Progenitor cell of endocrine pancreas (in vitro differentiated cells): Measurements from ENCODE around the gene FKTN. TPM values are rescaled to one million over a fixed set of nuclear protein-coding genes. Genes with fewer than 3 reads are reported as not detected.
"Not testable (repeated sequence)": the region's sequence is repeated elsewhere in the genome, so short reads cannot be mapped to it uniquely, and the experiment has no call there.

ENCODE experiments used
- DNase-seq: peaks from one replicate; pipeline ENCODE4 v3.0.0; 2021; ENCODE audit warnings: low spot score; ENCODE audit not compliant: unreplicated experiment
- H3K27ac Mint-ChIP-seq: 2 replicates; pipeline ENCODE4 v1.8.0; 2021; ENCODE audit warnings: mild to moderate bottlenecking, moderate library complexity, mixed read lengths
- H3K27me3 Mint-ChIP-seq: 2 replicates; pipeline ENCODE4 v1.8.0; 2021; ENCODE audit warnings: mixed read lengths
- H3K36me3 Mint-ChIP-seq: 2 replicates; pipeline ENCODE4 v1.8.0; 2022; ENCODE audit warnings: mixed read lengths; ENCODE audit not compliant: insufficient read depth
- H3K4me1 Mint-ChIP-seq: 2 replicates; pipeline ENCODE4 v1.8.0; 2021; ENCODE audit warnings: low read depth, mixed read lengths
- H3K4me3 Mint-ChIP-seq: 2 replicates; pipeline ENCODE4 v1.8.0; 2021; ENCODE audit warnings: low read depth, mild to moderate bottlenecking, moderate library complexity, mixed read lengths
- H3K9me3 Mint-ChIP-seq: 2 replicates; pipeline ENCODE4 v1.8.0; 2021; ENCODE audit warnings: low read depth, mixed read lengths
- CTCF ChIP-seq: fragments of 200-600 bp; sonication (generic); IDR thresholded peaks from one replicate; pipeline ENCODE4 v1.5.0; 2021; ENCODE audit warnings: antibody characterized with exemption, mild to moderate bottlenecking; ENCODE audit not compliant: unreplicated experiment
- total RNA-seq: library from RNA; stranded (reverse); gene quantifications from 2 replicates; pipeline ENCODE4 v1.2.1, GENCODE V29; 2021

The FKTN gene
- total RNA-seq, 1 donor from 2014 or later: 19.0 TPM

- no peaks in the 10 kb centered on the region for H3K9me3 Mint-ChIP-seq
- no peak overlapping the region for H3K4me3 Mint-ChIP-seq
- H3K27ac Mint-ChIP-seq: peak overlapping the region; percentile 31
- no peaks in the 10 kb centered on the region for H3K27me3 Mint-ChIP-seq
- TF ChIP-seq CTCF: no peak
- peaks cover 3% of the 10 kb centered on the region for H3K36me3 Mint-ChIP-seq
- DNase-seq: no peak
- peaks cover 13% of the 10 kb centered on the region for H3K4me1 Mint-ChIP-seq
These were observed 3.9 kb upstream of the FKTN start for GRCh38 chr9:105554042-105554441.

GRCh38 chr9:105572455-105572854, 14.5 kb downstream of the FKTN start:
- no peak overlapping the region for H3K27ac Mint-ChIP-seq
- DNase-seq: no peak
- H3K9me3 Mint-ChIP-seq: peaks cover 28% of the 10 kb centered on the region
- TF ChIP-seq CTCF: no peak
- no peak overlapping the region for H3K4me3 Mint-ChIP-seq
- H3K4me1 Mint-ChIP-seq: no peaks in the 10 kb centered on the region
- H3K27me3 Mint-ChIP-seq: no peaks in the 10 kb centered on the region
- H3K36me3 Mint-ChIP-seq: peaks cover 26% of the 10 kb centered on the region

GRCh38 chr9:105579952-105580351, 22.0 kb downstream of the FKTN start:
- peaks cover 12% of the 10 kb centered on the region for H3K9me3 Mint-ChIP-seq
- not testable (repeated sequence) for DNase-seq

GRCh38 chr9:105581550-105581949, 23.6 kb downstream of the FKTN start:
- H3K27ac Mint-ChIP-seq, DNase-seq, H3K27me3 Mint-ChIP-seq, H3K9me3 Mint-ChIP-seq, H3K4me1 Mint-ChIP-seq: not testable (repeated sequence)
- Mint-ChIP-seq H3K36me3 (peaks cover 12% of the 10 kb centered on the region), H3K4me3 (peak overlapping the region; percentile 54)

More at GRCh38 chr9:105579952-105580351, 22.0 kb downstream of the FKTN start:
- H3K4me3 Mint-ChIP-seq, H3K4me1 Mint-ChIP-seq, H3K27me3 Mint-ChIP-seq, H3K27ac Mint-ChIP-seq: not testable (repeated sequence)
- peaks cover 21% of the 10 kb centered on the region for H3K36me3 Mint-ChIP-seq

GRCh38 chr9:105593145-105593544, 35.2 kb downstream of the FKTN start:
- peaks cover 6% of the 10 kb centered on the region for H3K4me1 Mint-ChIP-seq
- no peak overlapping the region for H3K4me3 Mint-ChIP-seq
- peaks cover 22% of the 10 kb centered on the region for H3K36me3 Mint-ChIP-seq
- H3K27me3 Mint-ChIP-seq: no peaks in the 10 kb centered on the region
- H3K9me3 Mint-ChIP-seq: peaks cover 14% of the 10 kb centered on the region
- DNase-seq: no peak
- no peak overlapping the region for H3K27ac Mint-ChIP-seq
- no peak for TF ChIP-seq CTCF

GRCh38 chr9:105608721-105609598, 51.0 kb downstream of the FKTN start:
- peaks cover 4% of the 10 kb centered on the region for H3K36me3 Mint-ChIP-seq
- no peak for DNase-seq
- no peaks in the 10 kb centered on the region for H3K27me3 Mint-ChIP-seq
- no peak overlapping the region for H3K27ac Mint-ChIP-seq
- H3K4me3 Mint-ChIP-seq: no peak overlapping the region
- H3K4me1 Mint-ChIP-seq: peaks cover 8% of the 10 kb centered on the region
- no peaks in the 10 kb centered on the region for H3K9me3 Mint-ChIP-seq
- TF ChIP-seq CTCF: peak; percentile 78
